MM.1S (cell line): ENCODE results near the gene SLC16A10.

ENCODE experiments used
- DNase-seq: peaks from one replicate; pipeline ENCODE4 v3.0.0-alpha.2; 2015
- H2AFZ ChIP-seq: fragments of 300-600 bp; sonication (generic); 2 replicates; pipeline ENCODE4 v1.6.0; 2016; ENCODE audit warnings: antibody characterized with exemption, low read length
- H3F3A ChIP-seq: fragments of 300-600 bp; sonication (generic); 2 replicates; pipeline ENCODE4 v1.6.1; 2016; ENCODE audit warnings: mild to moderate bottlenecking, antibody characterized with exemption, low read length, moderate library complexity, mixed read lengths; ENCODE audit not compliant: insufficient read depth
- H3K27ac ChIP-seq: fragments of 300-600 bp; sonication (generic); 2 replicates; pipeline ENCODE4 v1.5.1; 2016; ENCODE audit warnings: mild to moderate bottlenecking, low read length
- H3K27me3 ChIP-seq: fragments of 300-600 bp; sonication (generic); replicated peaks from 2 replicates; pipeline ENCODE4 v1.6.0; 2016; ENCODE audit warnings: low read length; ENCODE audit not compliant: insufficient read depth
- H3K36me3 ChIP-seq: fragments of 300-600 bp; sonication (generic); replicated peaks from 2 replicates; pipeline ENCODE4 v1.6.1; 2016; ENCODE audit warnings: mild to moderate bottlenecking, low read length, mixed read lengths; ENCODE audit not compliant: insufficient read depth
- H3K4me1 ChIP-seq: fragments of 300-600 bp; sonication (generic); 2 replicates; pipeline ENCODE4 v1.6.1; 2016; ENCODE audit warnings: low read length, mixed read lengths
- H3K4me2 ChIP-seq: fragments of 300-600 bp; sonication (generic); 2 replicates; pipeline ENCODE4 v1.6.0; 2016; ENCODE audit warnings: low read depth, low read length
- H3K4me3 ChIP-seq: fragments of 300-600 bp; sonication (generic); 2 replicates; pipeline ENCODE4 v1.5.1; 2016; ENCODE audit warnings: low read length, mixed read lengths
- H3K79me2 ChIP-seq: fragments of 300-600 bp; sonication (generic); 2 replicates; pipeline ENCODE4 v1.6.1; 2016; ENCODE audit warnings: mixed run types, low read length, mixed read lengths
- H3K9ac ChIP-seq: fragments of 300-600 bp; sonication (generic); 2 replicates; pipeline ENCODE4 v1.6.1; 2016; ENCODE audit warnings: low read length, mixed read lengths
- H3K9me2 ChIP-seq: fragments of 300-600 bp; sonication (generic); replicated peaks from 2 replicates; pipeline ENCODE4 v1.6.1; 2016; ENCODE audit warnings: mild to moderate bottlenecking, low read length, mixed read lengths; ENCODE audit not compliant: insufficient read depth
- H3K9me3 ChIP-seq: fragments of 300-600 bp; sonication (generic); replicated peaks from 2 replicates; pipeline ENCODE4 v1.6.1; 2016; ENCODE audit warnings: mild to moderate bottlenecking, low read length, mixed read lengths; ENCODE audit not compliant: insufficient read depth
- H4K20me1 ChIP-seq: fragments of 300-600 bp; sonication (generic); 2 replicates; pipeline ENCODE4 v1.6.1; 2016; ENCODE audit warnings: mild to moderate bottlenecking, low read length, moderate library complexity, mixed read lengths; ENCODE audit not compliant: insufficient read depth
- EZH2 ChIP-seq: fragments of 300-600 bp; sonication (generic); optimal IDR thresholded peaks from 2 replicates; pipeline ENCODE3; 2017; ENCODE audit warnings: low read depth, mild to moderate bottlenecking, antibody characterized with exemption, low read length, mixed read lengths
- EZH2phosphoT487 ChIP-seq: fragments of 300-600 bp; sonication (generic); IDR thresholded peaks from 2 replicates; pipeline ENCODE4 v1.6.1; 2018; ENCODE audit warnings: antibody characterized with exemption, low read length
- TF ChIP-seq, protein P1 (sequence below): fragments of 300-600 bp; sonication (generic); IDR thresholded peaks from 2 replicates; pipeline ENCODE4 v1.5.1; 2016; ENCODE audit warnings: antibody characterized with exemption, low read length, mixed read lengths

The SLC16A10 gene

DNA sequence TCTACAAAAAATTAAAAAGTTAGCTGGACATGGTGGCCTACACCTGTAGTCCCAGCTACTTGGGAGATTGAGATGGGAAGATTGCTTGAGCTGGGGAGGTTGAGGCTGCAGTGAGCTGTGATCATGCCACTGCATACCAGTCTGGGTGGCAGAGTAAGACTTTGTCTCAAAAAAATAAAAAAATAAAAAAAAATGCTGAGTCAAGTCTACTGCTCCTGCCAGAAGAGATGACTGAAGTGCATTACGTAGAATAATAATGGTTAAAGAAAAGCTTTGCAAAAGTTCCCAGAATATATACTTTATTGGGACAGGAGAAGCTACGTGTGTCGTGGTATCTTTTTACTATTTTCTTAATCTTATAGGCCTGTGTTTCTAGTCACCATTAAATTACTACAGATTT, 125.3 kb downstream of the SLC16A10 start:
- TF ChIP-seq, protein P1, sequence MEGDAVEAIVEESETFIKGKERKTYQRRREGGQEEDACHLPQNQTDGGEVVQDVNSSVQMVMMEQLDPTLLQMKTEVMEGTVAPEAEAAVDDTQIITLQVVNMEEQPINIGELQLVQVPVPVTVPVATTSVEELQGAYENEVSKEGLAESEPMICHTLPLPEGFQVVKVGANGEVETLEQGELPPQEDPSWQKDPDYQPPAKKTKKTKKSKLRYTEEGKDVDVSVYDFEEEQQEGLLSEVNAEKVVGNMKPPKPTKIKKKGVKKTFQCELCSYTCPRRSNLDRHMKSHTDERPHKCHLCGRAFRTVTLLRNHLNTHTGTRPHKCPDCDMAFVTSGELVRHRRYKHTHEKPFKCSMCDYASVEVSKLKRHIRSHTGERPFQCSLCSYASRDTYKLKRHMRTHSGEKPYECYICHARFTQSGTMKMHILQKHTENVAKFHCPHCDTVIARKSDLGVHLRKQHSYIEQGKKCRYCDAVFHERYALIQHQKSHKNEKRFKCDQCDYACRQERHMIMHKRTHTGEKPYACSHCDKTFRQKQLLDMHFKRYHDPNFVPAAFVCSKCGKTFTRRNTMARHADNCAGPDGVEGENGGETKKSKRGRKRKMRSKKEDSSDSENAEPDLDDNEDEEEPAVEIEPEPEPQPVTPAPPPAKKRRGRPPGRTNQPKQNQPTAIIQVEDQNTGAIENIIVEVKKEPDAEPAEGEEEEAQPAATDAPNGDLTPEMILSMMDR: no peak
- no peak for TF ChIP-seq EZH2
- TF ChIP-seq EZH2phosphoT487: no peak
- DNase-seq: no peak
- Histone ChIP-seq H3K9me2 (no peaks in the 10 kb centered on the region), H3K36me3 (no peaks in the 10 kb centered on the region), H4K20me1 (no peaks in the 10 kb centered on the region), H3K27me3 (no peaks in the 10 kb centered on the region), H3K4me2 (no peak overlapping the region), H3K4me3 (no peak overlapping the region), H3K4me1 (no peaks in the 10 kb centered on the region), H3K79me2 (no peaks in the 10 kb centered on the region), H2AFZ (no peak overlapping the region), H3K9me3 (no peaks in the 10 kb centered on the region), H3F3A (no peaks in the 10 kb centered on the region), H3K9ac (no peak overlapping the region), H3K27ac (no peak overlapping the region)

GRCh38 chr6:111215131-111215530, 127.8 kb downstream of the SLC16A10 start:
- H3K4me2 ChIP-seq: no peak overlapping the region
- no peak overlapping the region for H2AFZ ChIP-seq
- no peaks in the 10 kb centered on the region for H3K9me2 ChIP-seq
- H3K9ac ChIP-seq: no peak overlapping the region
- H3K36me3 ChIP-seq: no peaks in the 10 kb centered on the region
- no peaks in the 10 kb centered on the region for H3K27me3 ChIP-seq
- H4K20me1 ChIP-seq: no peaks in the 10 kb centered on the region
- no peaks in the 10 kb centered on the region for H3K4me1 ChIP-seq
- H3K4me3 ChIP-seq: no peak overlapping the region
- no peaks in the 10 kb centered on the region for H3K79me2 ChIP-seq
- no peak for DNase-seq
- no peaks in the 10 kb centered on the region for H3F3A ChIP-seq
- H3K9me3 ChIP-seq: no peaks in the 10 kb centered on the region
- no peak for TF ChIP-seq EZH2phosphoT487
- TF ChIP-seq, protein P1: no peak
- no peak for TF ChIP-seq EZH2
- no peak overlapping the region for H3K27ac ChIP-seq

DNA sequence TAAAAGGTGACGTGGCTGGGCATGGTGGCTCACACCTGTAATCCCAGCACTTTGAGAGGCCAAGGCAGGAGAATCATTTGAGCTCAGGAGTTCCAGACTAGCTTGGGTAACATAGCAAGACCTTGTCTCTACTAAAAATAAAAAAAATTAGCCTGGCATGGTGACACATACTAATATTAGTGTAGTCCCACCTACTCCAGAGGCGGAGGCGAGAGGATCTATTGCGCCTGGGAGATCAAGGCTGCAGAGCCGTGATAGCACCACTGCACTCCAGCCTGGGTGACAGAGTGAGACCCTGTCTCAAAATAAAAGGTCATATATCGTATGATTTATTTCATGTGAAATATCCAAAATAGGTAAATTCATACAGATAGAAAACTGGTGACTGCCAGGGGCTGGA, 132.5 kb downstream of the SLC16A10 start:
- Histone ChIP-seq H4K20me1 (no peaks in the 10 kb centered on the region), H3K4me2 (no peak overlapping the region), H3K9ac (no peak overlapping the region), H3F3A (no peaks in the 10 kb centered on the region), H3K9me2 (no peaks in the 10 kb centered on the region), H2AFZ (no peak overlapping the region), H3K27ac (no peak overlapping the region), H3K27me3 (no peaks in the 10 kb centered on the region), H3K9me3 (no peaks in the 10 kb centered on the region), H3K36me3 (no peaks in the 10 kb centered on the region), H3K4me3 (no peak overlapping the region), H3K79me2 (no peaks in the 10 kb centered on the region), H3K4me1 (peaks cover 11% of the 10 kb centered on the region)
- no peak for DNase-seq
- no peak for TF ChIP-seq EZH2
- TF ChIP-seq, protein P1: no peak
- no peak for TF ChIP-seq EZH2phosphoT487
